SK-N-SH treated with all-trans-retinoic acid at 6 μM for 48 hours (cell line): ENCODE data around the gene RDH5.

Source experiments
- PPARA ChIP-seq: fragments of 250-450 bp; sonication (Bioruptor Pico); IDR thresholded peaks from 2 replicates; pipeline ENCODE4 v1.5.0; 2020; ENCODE audit warnings: mild to moderate bottlenecking, borderline replicate concordance
- RARB ChIP-seq: fragments of 250-450 bp; sonication (Bioruptor Pico); IDR thresholded peaks from 2 replicates; pipeline ENCODE4 v1.8.0; 2021; ENCODE audit warnings: mild to moderate bottlenecking, moderate library complexity
- SNAI2 ChIP-seq: fragments of 250-450 bp; sonication (Bioruptor Pico); IDR thresholded peaks from 2 replicates; pipeline ENCODE4 v1.5.0; 2020; ENCODE audit warnings: mild to moderate bottlenecking, moderate library complexity
- TCF4 ChIP-seq: fragments of 250-450 bp; sonication (Bioruptor Pico); IDR thresholded peaks from 2 replicates; pipeline ENCODE4 v1.8.0; 2021; ENCODE audit warnings: mild to moderate bottlenecking, moderate library complexity, borderline replicate concordance
- TOX ChIP-seq: fragments of 250-450 bp; sonication (Bioruptor Pico); IDR thresholded peaks from 2 replicates; pipeline ENCODE4 v1.8.0; 2021; ENCODE audit warnings: mild to moderate bottlenecking, moderate library complexity, borderline replicate concordance
- ZNF70 ChIP-seq: fragments of 450-650 bp; formaldehyde crosslinking; IDR thresholded peaks from 2 replicates; pipeline ENCODE4 v1.5.0; 2020; ENCODE audit warnings: mild to moderate bottlenecking, moderate library complexity
- TF ChIP-seq, protein P1 (sequence below): fragments of 250-450 bp; sonication (Bioruptor Pico); IDR thresholded peaks from 2 replicates; pipeline ENCODE4 v1.8.0; 2020; ENCODE audit warnings: mild to moderate bottlenecking, moderate library complexity, borderline replicate concordance

DNA sequence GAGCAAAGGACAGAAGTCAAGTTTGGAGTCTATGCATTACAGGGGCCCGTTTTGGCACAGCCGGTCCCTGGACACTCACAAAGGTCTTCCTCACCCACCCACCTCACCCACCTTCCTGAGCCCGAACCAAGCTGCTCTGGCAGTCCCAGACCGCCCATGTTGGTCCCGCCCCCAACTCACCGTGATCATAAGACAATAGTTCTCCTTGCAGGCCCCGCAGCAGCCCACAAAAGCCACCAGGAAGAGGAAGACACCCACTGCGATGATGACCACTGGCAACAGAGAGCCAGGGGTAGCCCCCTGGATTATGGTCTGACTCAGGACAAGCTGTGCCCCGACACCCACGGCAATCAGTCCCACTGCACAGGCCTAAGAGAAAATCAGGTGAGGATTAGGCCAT, 6.8 kb downstream of the RDH5 start:
- no peak for TF ChIP-seq TOX (CRISPR knock-in tag)
- no peak for TF ChIP-seq TCF4 (CRISPR knock-in tag)
- no peak for TF ChIP-seq RARB (CRISPR knock-in tag)
- TF ChIP-seq PPARA (CRISPR knock-in tag), result no peak
- TF ChIP-seq, protein P1, sequence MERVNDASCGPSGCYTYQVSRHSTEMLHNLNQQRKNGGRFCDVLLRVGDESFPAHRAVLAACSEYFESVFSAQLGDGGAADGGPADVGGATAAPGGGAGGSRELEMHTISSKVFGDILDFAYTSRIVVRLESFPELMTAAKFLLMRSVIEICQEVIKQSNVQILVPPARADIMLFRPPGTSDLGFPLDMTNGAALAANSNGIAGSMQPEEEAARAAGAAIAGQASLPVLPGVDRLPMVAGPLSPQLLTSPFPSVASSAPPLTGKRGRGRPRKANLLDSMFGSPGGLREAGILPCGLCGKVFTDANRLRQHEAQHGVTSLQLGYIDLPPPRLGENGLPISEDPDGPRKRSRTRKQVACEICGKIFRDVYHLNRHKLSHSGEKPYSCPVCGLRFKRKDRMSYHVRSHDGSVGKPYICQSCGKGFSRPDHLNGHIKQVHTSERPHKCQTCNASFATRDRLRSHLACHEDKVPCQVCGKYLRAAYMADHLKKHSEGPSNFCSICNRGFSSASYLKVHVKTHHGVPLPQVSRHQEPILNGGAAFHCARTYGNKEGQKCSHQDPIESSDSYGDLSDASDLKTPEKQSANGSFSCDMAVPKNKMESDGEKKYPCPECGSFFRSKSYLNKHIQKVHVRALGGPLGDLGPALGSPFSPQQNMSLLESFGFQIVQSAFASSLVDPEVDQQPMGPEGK, result no peak
- TF ChIP-seq SNAI2 (CRISPR knock-in tag), result no peak
- no peak for TF ChIP-seq ZNF70 (CRISPR knock-in tag)
